DND-41 (cell line): ENCODE data around the gene GRID2.

Experiments
- CTCF ChIP-seq: IDR thresholded peaks from 2 replicates; pipeline ENCODE4 v1.5.1; 2012; ENCODE audit warnings: borderline replicate concordance, low read length, moderate library complexity, mild to moderate bottlenecking; ENCODE audit not compliant: poor library complexity, severe bottlenecking; ENCODE audit errors: extremely low read depth
- EZH2 ChIP-seq: IDR thresholded peaks from 3 replicates; pipeline ENCODE4 v1.6.1; 2012; ENCODE audit warnings: borderline replicate concordance, low read depth, mild to moderate bottlenecking, moderate library complexity, low read length, inconsistent platforms; ENCODE audit not compliant: severe bottlenecking

- no peak for TF ChIP-seq CTCF
- TF ChIP-seq EZH2: no peak
Observed at GRCh38 chr4:92506933-92507332, 203.2 kb downstream of the GRID2 start.
